Smooth muscle cell of the brain vasculature (primary cell): Measurements from ENCODE around the gene MOSPD2.

Source experiments
- DNase-seq: peaks from one replicate; pipeline ENCODE4 v3.0.0-alpha.2; 2012; ENCODE audit warnings: low read depth, low spot score

MOSPD2 gene

GRCh38 chrX:14872851-14873675 is at the start of gene MOSPD2, which contains the start of gene FANCB:
Gene MOSPD2, plus strand, starts transcription at chrX:14873421. Its CDS starts 108 bp downstream, at chrX:14873529.
Gene FANCB, minus strand, starts transcription at chrX:14873069. Its CDS starts 7,559 bp downstream, at chrX:14865510.
- DNase-seq: peak; percentile 71

DNA sequence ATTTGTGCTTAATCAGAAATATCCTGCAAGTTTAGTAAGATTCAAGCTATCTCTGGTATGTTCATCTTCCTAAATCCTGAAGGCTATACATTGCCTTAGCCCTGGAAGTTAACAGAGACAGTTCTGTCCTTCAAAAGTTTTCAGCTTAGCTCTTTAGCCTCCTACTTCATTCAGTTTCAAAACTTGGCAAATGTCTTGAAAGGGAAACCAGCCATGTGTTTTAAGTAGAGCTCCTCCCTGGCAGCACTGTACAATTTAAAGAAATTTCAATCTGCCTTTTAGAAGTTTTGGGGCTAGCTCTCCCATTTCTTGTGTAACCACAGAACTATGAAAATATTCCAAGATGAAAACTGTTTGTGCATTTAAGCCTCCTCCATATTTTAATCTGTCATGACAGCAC is 47.4 kb upstream of the MOSPD2 start:
- DNase-seq: no peak

GRCh38 chrX:14826319-14826718 is 46.9 kb upstream of the MOSPD2 start:
- DNase-seq: no peak

DNA sequence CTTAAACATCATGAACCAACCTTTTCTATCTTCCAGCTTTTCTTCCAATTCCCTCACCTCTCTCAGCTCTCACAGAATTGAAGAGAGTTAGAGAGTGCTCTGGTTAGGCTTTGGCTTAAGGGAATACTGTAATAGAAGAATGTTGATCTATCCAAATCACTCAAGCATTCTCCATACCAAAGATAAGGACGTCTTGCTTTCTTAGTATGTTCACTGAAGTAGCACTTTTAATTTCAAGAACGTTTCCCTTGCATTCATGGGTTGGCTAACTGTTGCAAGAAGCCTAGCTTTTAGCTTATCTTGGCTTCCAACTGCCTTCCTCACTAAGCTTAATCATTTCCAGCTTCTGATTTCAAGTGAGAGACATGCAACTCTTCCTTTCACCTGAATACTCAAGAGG is 43.6 kb upstream of the MOSPD2 start:
- no peak for DNase-seq

- DNase-seq: no peak
These were observed 41.1 kb upstream of the MOSPD2 start for GRCh38 chrX:14832151-14832550.

DNA sequence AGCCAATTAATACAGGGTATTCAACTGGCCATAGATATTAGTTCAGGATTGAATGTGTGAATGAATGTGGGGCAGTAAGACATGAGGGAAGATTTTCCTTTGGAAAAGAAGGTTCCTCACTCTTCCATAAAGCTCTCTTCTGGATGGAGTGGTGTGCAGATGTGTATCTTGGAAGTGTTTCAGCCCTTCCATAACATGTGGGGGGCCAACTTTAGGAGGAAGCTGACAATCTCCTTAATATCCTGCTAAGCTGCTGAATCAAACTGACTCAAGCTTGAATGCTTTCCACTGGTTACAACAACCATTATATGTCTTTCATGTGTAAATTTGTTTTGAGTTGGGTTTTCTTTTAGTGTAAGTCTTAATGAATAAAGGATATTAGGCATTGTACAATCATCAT is 40.6 kb upstream of the MOSPD2 start:
- peak; percentile 1 for DNase-seq

- no peak for DNase-seq
These were observed 36.1 kb upstream of the MOSPD2 start for GRCh38 chrX:14837155-14837554.

DNA sequence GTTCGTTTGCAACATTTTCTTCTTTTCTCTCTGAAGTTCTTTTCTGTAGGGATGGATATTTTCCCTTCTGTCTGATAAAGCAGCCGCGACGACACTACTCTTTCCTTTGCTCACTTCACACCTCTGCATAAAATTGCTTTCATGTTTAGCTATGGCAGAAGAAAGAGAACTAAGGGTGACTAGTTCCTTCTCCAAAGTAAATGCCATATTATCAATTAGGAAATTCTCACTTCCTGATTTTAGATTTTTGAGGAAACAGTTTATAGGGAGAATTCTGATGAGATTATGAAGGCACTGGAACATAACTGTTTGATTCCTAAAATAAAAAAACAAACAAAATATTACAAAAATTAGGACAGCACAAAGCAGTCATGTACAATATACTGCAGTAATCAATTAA is 29.6 kb upstream of the MOSPD2 start:
- no peak for DNase-seq

GRCh38 chrX:14851526-14851925 is 21.7 kb upstream of the MOSPD2 start:
- DNase-seq: no peak

- DNase-seq: no peak
These were observed 8.6 kb upstream of the MOSPD2 start for GRCh38 chrX:14864631-14865030.

GRCh38 chrX:14865201-14865600 is 8.0 kb upstream of the MOSPD2 start:
- no peak for DNase-seq

- DNase-seq: no peak
These were observed 1.5 kb upstream of the MOSPD2 start for GRCh38 chrX:14871767-14872166.

DNA sequence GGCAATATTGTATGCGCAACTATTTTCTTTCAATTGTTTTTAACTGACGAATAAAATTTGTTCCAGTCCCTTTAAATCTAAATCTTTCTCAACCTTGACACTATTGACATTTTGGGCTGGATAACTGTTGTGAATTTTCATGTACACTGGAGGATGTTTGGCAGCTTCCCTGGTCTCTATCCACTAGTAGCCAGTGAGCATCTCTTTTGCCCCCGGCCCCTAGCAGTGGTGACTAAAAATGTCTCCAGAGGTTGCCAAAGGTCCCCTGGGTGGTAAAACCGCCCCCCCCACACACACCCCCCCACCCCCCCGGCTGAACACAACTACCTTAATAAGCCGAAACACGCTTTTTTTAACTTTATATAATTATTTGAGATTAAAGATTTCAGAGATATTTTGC is 866 bp upstream of the MOSPD2 start:
- DNase-seq: no peak

DNA sequence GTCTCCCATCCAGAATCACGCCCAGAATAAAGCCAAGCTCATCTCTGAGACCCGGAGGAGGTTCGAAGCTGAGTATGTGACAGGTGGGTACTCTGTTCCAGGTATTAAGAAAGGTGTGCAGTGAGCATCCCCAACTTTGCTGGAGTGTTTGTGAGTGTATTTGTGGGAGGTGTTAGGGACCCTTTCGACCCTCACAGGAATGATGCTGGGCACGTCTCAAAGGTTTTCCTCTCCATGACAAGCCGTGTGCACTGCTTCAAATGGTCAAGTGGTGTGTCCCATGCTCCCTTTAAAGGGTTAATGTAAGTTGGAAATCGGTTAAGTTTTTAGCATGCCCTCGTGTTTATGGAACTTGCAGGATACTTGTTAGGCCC is 442 bp downstream of the MOSPD2 start:
- DNase-seq: no peak

- no peak for DNase-seq
These were observed 2.4 kb downstream of the MOSPD2 start for GRCh38 chrX:14875624-14876023.

- no peak for DNase-seq
These were observed 10.6 kb downstream of the MOSPD2 start for GRCh38 chrX:14883826-14884225.

DNA sequence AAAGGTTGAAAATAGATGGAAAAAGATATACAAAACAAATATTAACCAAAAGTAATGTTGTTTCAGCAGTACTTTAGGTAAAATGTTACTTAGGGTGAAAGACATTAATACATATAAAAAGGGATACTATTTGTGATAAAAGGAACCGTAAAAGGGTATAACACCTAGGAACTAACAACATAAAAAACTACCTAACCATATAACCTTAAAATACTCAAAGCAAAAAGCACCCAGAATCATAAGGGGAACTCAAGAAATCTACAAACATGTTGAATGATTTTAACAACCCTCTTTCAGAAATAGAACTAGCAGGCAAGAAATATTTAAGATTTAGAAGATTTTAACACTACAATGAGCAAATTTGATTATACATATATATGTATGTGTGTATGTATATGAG is 11.5 kb downstream of the MOSPD2 start:
- DNase-seq: no peak

DNA sequence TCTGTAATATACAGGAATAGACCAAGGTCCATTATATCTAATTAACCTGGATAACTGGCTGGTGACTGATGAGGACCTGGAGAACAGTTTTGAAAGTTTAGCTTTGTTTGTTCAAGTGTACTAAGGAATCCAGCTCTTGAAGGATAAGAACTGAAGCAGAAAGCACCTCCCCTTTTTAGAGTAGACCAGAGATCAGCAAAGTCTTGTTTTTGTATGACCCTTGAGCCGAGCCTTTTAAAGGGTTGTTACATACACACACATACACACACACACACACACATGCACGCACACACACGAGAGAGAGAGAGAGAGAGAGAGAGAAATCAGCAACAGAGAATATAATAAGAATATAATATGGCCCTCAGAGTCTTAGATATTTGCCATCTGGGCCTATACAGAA is 13.0 kb downstream of the MOSPD2 start:
- no peak for DNase-seq

- no peak for DNase-seq
These were observed 23.1 kb downstream of the MOSPD2 start for GRCh38 chrX:14896273-14896672.

DNA sequence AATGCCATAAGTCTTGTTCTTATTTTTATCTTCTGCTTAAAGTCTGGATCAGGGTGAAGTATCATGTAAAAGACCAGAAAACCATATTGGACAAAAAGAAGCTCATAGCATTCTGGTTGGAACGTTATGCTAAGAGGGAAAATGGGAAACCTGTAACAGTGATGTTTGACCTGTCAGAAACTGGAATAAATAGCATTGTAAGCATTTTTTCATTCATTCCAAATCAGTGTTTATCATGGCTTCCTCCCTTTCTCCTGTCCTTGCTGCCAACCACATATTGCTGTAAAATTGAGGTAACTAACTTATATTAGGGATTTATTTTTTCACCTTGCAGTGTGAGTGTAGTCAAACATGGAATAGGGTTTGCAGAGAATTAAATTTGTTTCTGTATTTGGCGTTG is 23.8 kb downstream of the MOSPD2 start:
- no peak for DNase-seq

GRCh38 chrX:14899607-14900006 is 26.4 kb downstream of the MOSPD2 start:
- DNase-seq: no peak

GRCh38 chrX:14902537-14902936 is 29.3 kb downstream of the MOSPD2 start:
- no peak for DNase-seq

GRCh38 chrX:14903891-14904290 is 30.7 kb downstream of the MOSPD2 start:
- no peak for DNase-seq

- no peak for DNase-seq
These were observed 40.0 kb downstream of the MOSPD2 start for GRCh38 chrX:14913241-14913640.
